ENCODE data around the gene BOC.

- TF ChIP-seq CTCF (IDR thresholded peaks at IDR 0.05; ENCODE audit: low read depth, low read length, poor library complexity, severe bottlenecking) = no peak
- no peak for TF ChIP-seq EZH2phosphoT487 (IDR thresholded peaks at IDR 0.05; ENCODE audit: borderline replicate concordance, low read length)
Observed at GRCh38 chr3:113279686-113280085, 68.3 kb downstream of the BOC start.

Measured in DOHH2 (cell line).